HG02852 (cell line): ENCODE results near the gene IFT88.

Source experiments
- ATAC-seq: cut with Tn5 transposase; IDR thresholded peaks from one replicate; pipeline ENCODE4 v1.9.1; 2021; ENCODE audit warnings: mild to moderate bottlenecking, moderate library complexity; ENCODE audit not compliant: unreplicated experiment

IFT88 gene

GRCh38 chr13:20682061-20682460 lies 115.1 kb downstream of the IFT88 start:
- ATAC-seq, result no peak

- no peak for ATAC-seq
These were observed 117.1 kb downstream of the IFT88 start for GRCh38 chr13:20684041-20684440.

- no peak for ATAC-seq
These were observed 117.6 kb downstream of the IFT88 start for GRCh38 chr13:20684546-20684945.

GRCh38 chr13:20685092-20685491 lies 118.1 kb downstream of the IFT88 start:
- no peak for ATAC-seq

- ATAC-seq, result no peak
These were observed 119.2 kb downstream of the IFT88 start for GRCh38 chr13:20686167-20686566.

- ATAC-seq, result no peak
These were observed 120.1 kb downstream of the IFT88 start for GRCh38 chr13:20686863-20687579.

GRCh38 chr13:20689291-20689690 lies 122.3 kb downstream of the IFT88 start:
- no peak for ATAC-seq

GRCh38 chr13:20691616-20692015 lies 124.7 kb downstream of the IFT88 start:
- no peak for ATAC-seq

- no peak for ATAC-seq
These were observed 129.1 kb downstream of the IFT88 start for GRCh38 chr13:20696073-20696472.

GRCh38 chr13:20699715-20700114 lies 132.8 kb downstream of the IFT88 start:
- no peak for ATAC-seq

GRCh38 chr13:20700288-20700687 lies 133.3 kb downstream of the IFT88 start:
- ATAC-seq, result no peak

GRCh38 chr13:20701461-20701860 lies 134.5 kb downstream of the IFT88 start:
- no peak for ATAC-seq

GRCh38 chr13:20702530-20702914 lies 135.6 kb downstream of the IFT88 start:
- ATAC-seq, result no peak

- ATAC-seq, result peak; percentile 39
These were observed 136.2 kb downstream of the IFT88 start, which contains the start of gene IL17D for GRCh38 chr13:20702915-20703779. Gene IL17D (plus strand): TSS chr13:20703699. CDS start chr13:20704002, 303 bp downstream.

- peak; percentile 84 for ATAC-seq
These were observed 137.0 kb downstream of the IFT88 start for GRCh38 chr13:20703780-20704458.

GRCh38 chr13:20704459-20705069 lies 137.6 kb downstream of the IFT88 start:
- ATAC-seq, result no peak

GRCh38 chr13:20706661-20707060 lies 139.7 kb downstream of the IFT88 start:
- no peak for ATAC-seq

GRCh38 chr13:20708216-20708615 lies 141.3 kb downstream of the IFT88 start:
- ATAC-seq, result no peak

- ATAC-seq, result no peak
These were observed 142.4 kb downstream of the IFT88 start for GRCh38 chr13:20709369-20709768.

- no peak for ATAC-seq
These were observed 142.8 kb downstream of the IFT88 start for GRCh38 chr13:20709782-20710181.
